ENCODE measurements around the gene AUTS2.

Gene AUTS2

DNA sequence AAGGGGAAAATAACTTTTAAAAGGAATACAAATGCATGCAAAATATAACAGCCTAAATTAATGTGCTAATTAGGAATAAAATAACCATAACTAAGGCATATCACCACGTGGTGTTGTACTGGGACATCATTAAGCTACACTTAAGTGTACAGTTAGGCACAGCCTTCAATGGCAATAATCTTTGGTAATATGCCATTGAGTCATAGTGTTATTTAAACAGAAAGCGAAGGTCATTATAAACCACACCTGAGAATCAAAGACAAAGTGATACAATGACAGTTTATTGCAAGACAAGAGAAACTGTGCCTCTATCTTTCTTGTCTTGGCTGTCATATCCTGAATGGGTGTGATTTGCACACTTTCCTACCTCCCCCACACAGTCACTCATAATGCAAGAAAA, 30.5 kb upstream of the AUTS2 start:
- TF ChIP-seq, protein P1, sequence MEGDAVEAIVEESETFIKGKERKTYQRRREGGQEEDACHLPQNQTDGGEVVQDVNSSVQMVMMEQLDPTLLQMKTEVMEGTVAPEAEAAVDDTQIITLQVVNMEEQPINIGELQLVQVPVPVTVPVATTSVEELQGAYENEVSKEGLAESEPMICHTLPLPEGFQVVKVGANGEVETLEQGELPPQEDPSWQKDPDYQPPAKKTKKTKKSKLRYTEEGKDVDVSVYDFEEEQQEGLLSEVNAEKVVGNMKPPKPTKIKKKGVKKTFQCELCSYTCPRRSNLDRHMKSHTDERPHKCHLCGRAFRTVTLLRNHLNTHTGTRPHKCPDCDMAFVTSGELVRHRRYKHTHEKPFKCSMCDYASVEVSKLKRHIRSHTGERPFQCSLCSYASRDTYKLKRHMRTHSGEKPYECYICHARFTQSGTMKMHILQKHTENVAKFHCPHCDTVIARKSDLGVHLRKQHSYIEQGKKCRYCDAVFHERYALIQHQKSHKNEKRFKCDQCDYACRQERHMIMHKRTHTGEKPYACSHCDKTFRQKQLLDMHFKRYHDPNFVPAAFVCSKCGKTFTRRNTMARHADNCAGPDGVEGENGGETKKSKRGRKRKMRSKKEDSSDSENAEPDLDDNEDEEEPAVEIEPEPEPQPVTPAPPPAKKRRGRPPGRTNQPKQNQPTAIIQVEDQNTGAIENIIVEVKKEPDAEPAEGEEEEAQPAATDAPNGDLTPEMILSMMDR (IDR thresholded peaks at IDR 0.05): no peak
- H3K27me3 ChIP-seq: no peaks in the 10 kb centered on the region
- no peak overlapping the region for H3K4me3 ChIP-seq (ENCODE audit: low read depth in 1 of 2, low read length in 1 of 2)
- no peak overlapping the region for H3K27ac ChIP-seq
- no peaks in the 10 kb centered on the region for H3K9me3 ChIP-seq
- no peaks in the 10 kb centered on the region for H3K36me3 ChIP-seq
- no peaks in the 10 kb centered on the region for H3K4me1 ChIP-seq (ENCODE audit: control insufficient read depth in 1 of 2, insufficient read depth in 1 of 2, low read depth in 1 of 2, low read length in 1 of 2)

DNA sequence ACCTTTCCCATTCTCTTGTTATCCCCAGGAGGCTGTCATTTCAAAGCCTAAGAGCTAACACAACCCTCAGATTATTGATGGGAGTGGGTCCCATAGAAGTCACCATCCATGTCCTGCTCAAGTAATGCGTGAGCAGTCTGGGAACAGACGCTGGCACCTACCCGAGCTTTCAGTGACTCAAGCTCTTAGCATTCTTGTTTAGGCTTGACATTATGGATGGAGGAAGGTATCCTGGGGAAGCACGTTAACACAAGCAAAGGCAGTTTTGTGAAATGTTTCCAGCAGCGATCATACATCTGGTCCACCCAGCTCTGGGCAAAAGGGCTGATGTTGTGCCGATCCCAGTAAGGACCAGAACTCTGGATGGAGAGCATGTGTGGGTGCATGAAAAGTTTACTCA, 30.0 kb upstream of the AUTS2 start:
- Histone ChIP-seq H3K4me3 (ENCODE audit: low read depth in 1 of 2, low read length in 1 of 2) (no peak overlapping the region), H3K36me3 (no peaks in the 10 kb centered on the region), H3K4me1 (ENCODE audit: control insufficient read depth in 1 of 2, insufficient read depth in 1 of 2, low read depth in 1 of 2, low read length in 1 of 2) (no peaks in the 10 kb centered on the region), H3K27me3 (no peaks in the 10 kb centered on the region), H3K27ac (no peak overlapping the region), H3K9me3 (no peaks in the 10 kb centered on the region)
- TF ChIP-seq, protein P1 (IDR thresholded peaks at IDR 0.05): no peak

DNA sequence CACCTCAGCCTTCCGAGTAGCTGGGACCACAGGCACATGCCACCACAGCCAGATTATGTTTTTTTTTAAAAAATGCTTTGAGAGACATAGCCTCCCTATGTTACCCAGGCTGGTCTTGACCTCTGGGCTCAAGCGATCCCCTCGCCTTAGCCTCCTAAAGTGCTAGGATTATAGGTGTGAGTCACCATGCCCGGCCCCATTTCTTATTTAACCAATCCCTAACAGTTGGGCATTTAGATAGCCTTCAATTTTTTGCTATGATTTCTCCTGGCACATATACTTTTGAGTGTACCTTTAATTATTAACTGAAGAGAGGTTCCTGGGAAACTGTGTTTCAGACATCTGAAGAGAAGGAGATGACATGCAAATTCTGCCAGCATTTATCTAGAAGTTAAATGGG, 22.6 kb upstream of the AUTS2 start:
- TF ChIP-seq, protein P1 (IDR thresholded peaks at IDR 0.05): no peak
- H3K4me3 ChIP-seq (ENCODE audit: low read depth in 1 of 2, low read length in 1 of 2): no peak overlapping the region
- H3K27ac ChIP-seq: no peak overlapping the region
- H3K27me3 ChIP-seq: no peaks in the 10 kb centered on the region
- H3K4me1 ChIP-seq (ENCODE audit: control insufficient read depth in 1 of 2, insufficient read depth in 1 of 2, low read depth in 1 of 2, low read length in 1 of 2): no peaks in the 10 kb centered on the region
- no peaks in the 10 kb centered on the region for H3K36me3 ChIP-seq
- H3K9me3 ChIP-seq: no peaks in the 10 kb centered on the region

DNA sequence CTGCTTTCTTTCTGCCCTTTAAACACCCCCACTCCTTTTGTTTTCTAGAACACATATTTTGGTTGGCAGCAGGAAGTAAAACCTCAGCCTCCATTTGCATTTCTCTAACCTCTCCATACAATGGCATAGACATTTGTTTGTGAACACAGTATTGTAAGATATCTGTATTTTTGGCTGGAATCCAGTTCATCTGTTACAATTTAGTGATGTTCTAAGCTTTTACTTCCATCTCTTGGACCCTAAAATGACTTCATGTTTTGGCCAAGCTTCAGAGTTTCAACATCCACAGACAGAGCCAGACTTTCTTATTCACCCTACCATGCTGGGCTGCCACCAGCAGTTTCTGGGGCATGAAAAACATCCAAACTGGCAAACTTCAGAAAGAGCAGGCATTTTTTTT, 21.1 kb upstream of the AUTS2 start:
- Histone ChIP-seq H3K4me1 (ENCODE audit: control insufficient read depth in 1 of 2, insufficient read depth in 1 of 2, low read depth in 1 of 2, low read length in 1 of 2) (no peaks in the 10 kb centered on the region), H3K36me3 (no peaks in the 10 kb centered on the region), H3K27ac (no peak overlapping the region), H3K4me3 (ENCODE audit: low read depth in 1 of 2, low read length in 1 of 2) (no peak overlapping the region), H3K27me3 (no peaks in the 10 kb centered on the region), H3K9me3 (no peaks in the 10 kb centered on the region)
- TF ChIP-seq, protein P1 (IDR thresholded peaks at IDR 0.05): no peak

DNA sequence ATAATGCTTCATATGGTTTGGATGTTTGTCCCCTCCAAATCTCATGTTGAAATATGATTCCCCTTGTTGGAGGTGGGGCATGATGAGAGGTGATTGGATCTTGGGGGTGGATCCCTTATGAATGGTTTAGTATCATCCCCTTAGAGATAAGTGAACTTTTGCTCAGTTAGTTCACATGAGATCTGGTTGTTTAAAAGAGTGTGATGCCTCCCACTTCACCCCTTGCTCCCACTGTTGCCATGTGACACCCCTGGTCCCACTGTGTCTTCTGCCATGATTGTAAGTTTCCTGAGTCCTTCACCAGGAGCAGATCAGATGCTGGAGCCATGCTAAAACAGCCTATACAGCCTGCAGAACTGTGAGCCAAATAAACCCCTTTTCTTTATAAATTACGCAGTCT, 13.1 kb upstream of the AUTS2 start:
- H3K27me3 ChIP-seq: no peaks in the 10 kb centered on the region

More for the DNA sequence above, 13.1 kb upstream of the AUTS2 start:
- Histone ChIP-seq H3K27ac (no peak overlapping the region), H3K9me3 (no peaks in the 10 kb centered on the region), H3K4me1 (ENCODE audit: control insufficient read depth in 1 of 2, insufficient read depth in 1 of 2, low read depth in 1 of 2, low read length in 1 of 2) (peaks cover 4 to 10% of the 10 kb centered on the region in 2 experiments), H3K4me3 (ENCODE audit: low read depth in 1 of 2, low read length in 1 of 2) (no peak overlapping the region), H3K36me3 (no peaks in the 10 kb centered on the region)
- TF ChIP-seq, protein P1 (IDR thresholded peaks at IDR 0.05): no peak

Measured in neutrophil (primary cell).